ENCODE data around the gene DCUN1D2. TPM values are rescaled to one million over a fixed set of nuclear protein-coding genes. Genes with fewer than 3 reads are reported as not detected.
"Not testable (repeated sequence)": the region's sequence is repeated elsewhere in the genome, so short reads cannot be mapped to it uniquely, and the experiment has no call there.

Gene DCUN1D2
- total RNA-seq, 1 donor from 2014 or later = 12.9 TPM

DNA sequence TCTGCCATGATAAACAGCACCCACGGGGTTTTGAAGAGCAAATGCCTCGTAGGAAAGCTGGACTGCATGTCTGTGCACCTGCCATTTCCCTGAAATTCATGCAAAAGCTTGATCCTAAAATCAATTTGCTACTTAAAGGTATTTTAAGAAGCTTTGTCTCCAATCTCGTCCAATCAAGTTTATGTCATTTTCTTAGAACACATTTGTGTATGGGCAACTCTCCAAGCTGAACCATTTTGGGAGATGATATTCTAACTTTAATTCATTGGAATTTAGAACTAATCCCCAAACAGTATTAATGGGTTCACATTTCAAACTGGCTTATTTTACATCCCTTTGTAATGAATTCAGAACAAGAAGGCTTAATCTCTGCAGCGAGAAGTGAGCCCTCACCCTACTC, 38.0 kb downstream of the DCUN1D2 start:
- TF ChIP-seq, protein P1, sequence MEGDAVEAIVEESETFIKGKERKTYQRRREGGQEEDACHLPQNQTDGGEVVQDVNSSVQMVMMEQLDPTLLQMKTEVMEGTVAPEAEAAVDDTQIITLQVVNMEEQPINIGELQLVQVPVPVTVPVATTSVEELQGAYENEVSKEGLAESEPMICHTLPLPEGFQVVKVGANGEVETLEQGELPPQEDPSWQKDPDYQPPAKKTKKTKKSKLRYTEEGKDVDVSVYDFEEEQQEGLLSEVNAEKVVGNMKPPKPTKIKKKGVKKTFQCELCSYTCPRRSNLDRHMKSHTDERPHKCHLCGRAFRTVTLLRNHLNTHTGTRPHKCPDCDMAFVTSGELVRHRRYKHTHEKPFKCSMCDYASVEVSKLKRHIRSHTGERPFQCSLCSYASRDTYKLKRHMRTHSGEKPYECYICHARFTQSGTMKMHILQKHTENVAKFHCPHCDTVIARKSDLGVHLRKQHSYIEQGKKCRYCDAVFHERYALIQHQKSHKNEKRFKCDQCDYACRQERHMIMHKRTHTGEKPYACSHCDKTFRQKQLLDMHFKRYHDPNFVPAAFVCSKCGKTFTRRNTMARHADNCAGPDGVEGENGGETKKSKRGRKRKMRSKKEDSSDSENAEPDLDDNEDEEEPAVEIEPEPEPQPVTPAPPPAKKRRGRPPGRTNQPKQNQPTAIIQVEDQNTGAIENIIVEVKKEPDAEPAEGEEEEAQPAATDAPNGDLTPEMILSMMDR (IDR thresholded peaks at IDR 0.05; ENCODE audit: insufficient read depth, low read length, poor library complexity, severe bottlenecking) = no peak
- H3K36me3 ChIP-seq (ENCODE audit: control insufficient read depth, insufficient read depth, low read length) = peaks cover 2% of the 10 kb centered on the region
- no peak for DNase-seq (ENCODE audit: low read depth)
- H3K27me3 ChIP-seq (ENCODE audit: control insufficient read depth, insufficient read depth, low read length) = no peaks in the 10 kb centered on the region
- no peak overlapping the region for H3K4me3 ChIP-seq (ENCODE audit: low read depth, low read length)

DNA sequence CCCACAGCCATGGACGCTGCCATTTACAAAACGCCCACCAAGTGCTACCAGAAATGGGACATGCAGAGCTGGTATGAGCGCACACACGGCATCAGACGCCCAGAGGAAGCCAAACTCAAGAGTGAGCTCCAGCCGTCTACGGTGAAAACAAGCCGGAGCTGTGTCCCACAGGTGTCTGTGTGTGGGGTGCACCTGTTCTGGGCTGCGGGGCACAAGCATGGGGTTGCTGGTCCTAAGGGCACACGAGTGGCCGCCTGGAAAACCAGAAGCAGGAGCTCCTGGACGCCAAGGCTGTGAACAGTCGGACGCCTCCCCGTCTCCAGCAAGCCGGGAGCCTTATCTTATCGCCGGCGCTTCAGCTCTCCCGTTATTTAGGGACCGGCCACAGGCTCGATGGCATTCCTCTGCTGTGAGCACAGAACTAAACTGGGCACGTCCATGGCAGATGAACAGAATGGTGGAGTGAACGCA, 38.5 kb downstream of the DCUN1D2 start:
- TF ChIP-seq, protein P1 (IDR thresholded peaks at IDR 0.05; ENCODE audit: insufficient read depth, low read length, poor library complexity, severe bottlenecking) = no peak
- Histone ChIP-seq H3K36me3 (ENCODE audit: control insufficient read depth, insufficient read depth, low read length) (peaks cover 2% of the 10 kb centered on the region), H3K4me3 (ENCODE audit: low read depth, low read length) (no peak overlapping the region), H3K27me3 (ENCODE audit: control insufficient read depth, insufficient read depth, low read length) (no peaks in the 10 kb centered on the region)
- DNase-seq (ENCODE audit: low read depth) = no peak

DNA sequence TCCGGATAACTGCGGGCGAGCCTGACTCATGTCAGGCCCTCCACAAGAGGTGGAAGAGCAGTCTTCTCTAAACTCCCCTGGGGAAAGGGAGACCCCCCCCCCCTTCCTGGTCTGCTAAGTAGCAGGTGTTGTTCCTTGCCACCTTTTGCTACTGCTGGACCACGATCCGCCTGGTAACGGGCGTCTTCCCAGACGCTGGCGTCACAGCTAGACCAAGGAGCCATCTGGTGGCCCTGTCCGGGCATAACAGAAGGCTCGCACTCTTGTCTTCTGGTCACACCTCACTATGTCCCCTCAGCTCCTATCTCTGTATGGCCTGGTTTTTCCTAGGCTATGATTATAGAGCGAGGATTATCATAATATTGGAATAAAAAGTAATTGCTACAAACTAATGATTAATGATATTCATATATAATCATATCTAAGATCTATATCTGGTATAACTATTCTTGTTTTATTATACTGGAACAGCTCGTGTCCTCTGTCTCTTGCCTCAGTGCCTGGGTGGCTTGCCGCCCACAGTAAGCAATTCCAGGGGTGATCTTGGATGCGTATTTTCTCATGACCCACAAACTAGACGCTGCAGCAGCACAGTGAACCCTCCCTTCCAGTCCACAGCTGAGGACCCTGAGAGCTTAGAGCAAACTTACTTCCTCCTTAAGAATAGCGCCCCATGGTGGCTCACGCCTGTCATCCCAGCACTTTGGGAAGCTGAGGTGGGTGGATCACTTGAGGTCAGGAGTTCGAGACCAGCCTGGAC, 39.5 kb downstream of the DCUN1D2 start:
- TF ChIP-seq, protein P1 (IDR thresholded peaks at IDR 0.05; ENCODE audit: insufficient read depth, low read length, poor library complexity, severe bottlenecking) = peak; percentile 31
- H3K27me3 ChIP-seq (ENCODE audit: control insufficient read depth, insufficient read depth, low read length); H3K4me3 ChIP-seq (ENCODE audit: low read depth, low read length); DNase-seq (ENCODE audit: low read depth); H3K36me3 ChIP-seq (ENCODE audit: control insufficient read depth, insufficient read depth, low read length): not testable (repeated sequence)

DNA sequence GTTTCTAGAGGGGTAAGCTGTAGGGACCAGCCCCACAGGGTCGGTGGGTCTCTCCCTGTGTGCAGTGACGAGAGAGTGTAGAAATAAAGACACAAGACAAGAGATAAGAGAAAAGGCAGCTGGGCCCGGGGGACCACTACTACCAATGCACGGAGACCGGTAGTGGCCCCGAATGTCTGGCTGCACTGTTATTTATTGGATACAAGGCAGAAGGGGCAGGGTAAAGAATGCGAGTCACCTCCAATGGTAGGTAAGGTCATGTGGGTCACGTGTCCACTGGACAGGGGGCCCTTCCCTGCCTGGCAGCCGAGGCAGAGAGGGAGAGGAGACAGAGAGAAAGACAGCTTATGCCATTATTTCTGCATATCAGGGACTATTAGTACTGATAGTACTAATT, 40.2 kb downstream of the DCUN1D2 start:
- H3K36me3 ChIP-seq (ENCODE audit: control insufficient read depth, insufficient read depth, low read length); H3K27me3 ChIP-seq (ENCODE audit: control insufficient read depth, insufficient read depth, low read length); H3K4me3 ChIP-seq (ENCODE audit: low read depth, low read length); DNase-seq (ENCODE audit: low read depth): not testable (repeated sequence)

DNA sequence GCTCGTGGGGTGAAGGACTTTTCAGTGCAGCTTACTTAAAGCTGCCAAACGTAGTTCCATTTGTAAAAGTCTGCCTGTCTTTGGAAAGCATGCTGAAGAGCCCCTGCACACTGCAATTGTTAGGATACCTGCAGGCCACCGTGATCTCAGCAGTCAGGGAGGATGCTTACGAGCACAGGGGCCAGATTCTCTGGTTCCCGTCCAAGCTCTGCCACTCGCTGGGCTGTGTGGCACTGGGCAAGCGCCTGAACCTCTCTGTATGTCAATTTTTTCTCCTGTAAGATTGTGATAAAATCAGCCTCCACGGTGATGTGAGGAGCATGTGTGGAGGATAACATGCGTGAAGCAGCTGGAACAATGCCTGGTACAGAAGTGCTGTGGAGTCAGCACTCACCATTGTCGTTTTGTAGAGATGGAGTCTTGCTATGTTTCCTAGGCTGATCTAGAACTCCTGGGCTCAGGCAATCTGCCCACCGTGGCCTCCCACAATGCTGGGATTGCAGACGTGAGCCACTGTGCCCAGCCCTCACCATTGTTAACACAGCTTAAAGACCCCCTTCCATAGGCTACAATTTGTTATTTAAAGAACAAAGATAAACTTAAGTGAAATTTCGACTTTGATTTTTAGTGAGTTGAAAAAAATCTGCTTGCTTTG, 40.7 kb downstream of the DCUN1D2 start:
- DNase-seq (ENCODE audit: low read depth) = no peak
- no peaks in the 10 kb centered on the region for H3K27me3 ChIP-seq (ENCODE audit: control insufficient read depth, insufficient read depth, low read length)
- H3K36me3 ChIP-seq (ENCODE audit: control insufficient read depth, insufficient read depth, low read length) = no peaks in the 10 kb centered on the region
- TF ChIP-seq, protein P1 (IDR thresholded peaks at IDR 0.05; ENCODE audit: insufficient read depth, low read length, poor library complexity, severe bottlenecking) = no peak
- H3K4me3 ChIP-seq (ENCODE audit: low read depth, low read length) = no peak overlapping the region

DNA sequence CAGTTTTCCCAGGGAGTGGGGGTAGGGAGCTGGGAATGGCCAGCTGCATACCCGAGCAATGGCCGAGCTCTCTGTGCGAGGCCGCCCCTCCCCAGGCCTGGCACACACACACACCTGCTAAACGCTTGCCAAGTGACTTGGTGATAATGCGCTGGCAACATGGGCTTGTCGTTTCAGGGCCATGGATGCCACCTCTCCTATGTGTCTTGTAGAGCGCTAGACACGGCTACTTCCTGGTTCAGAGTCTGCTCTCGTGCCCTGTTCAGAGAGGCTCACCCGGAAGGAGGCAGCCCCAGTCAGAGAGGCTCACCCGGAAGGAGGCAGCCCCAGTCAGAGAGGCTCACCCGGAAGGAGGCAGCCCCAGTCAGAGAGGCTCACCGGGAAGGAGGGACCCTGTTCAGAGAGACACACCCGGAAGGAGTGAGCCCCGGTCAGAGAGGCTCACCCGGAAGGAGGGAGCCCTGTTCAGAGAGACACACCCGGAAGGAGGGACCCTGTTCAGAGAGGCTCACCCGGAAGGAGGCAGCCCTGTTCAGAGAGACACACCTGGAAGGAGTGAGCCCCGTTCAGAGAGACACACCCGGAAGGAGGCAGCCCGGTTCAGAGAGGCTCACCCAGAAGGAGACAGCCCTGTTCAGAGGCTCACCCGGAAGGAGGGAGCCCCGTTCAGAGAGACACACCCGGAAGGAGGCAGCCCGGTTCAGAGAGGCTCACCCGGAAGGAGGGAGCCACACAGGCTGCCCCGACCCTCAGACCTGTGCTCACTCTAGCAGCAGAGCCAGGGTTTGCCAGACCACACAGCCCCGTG, 41.4 kb downstream of the DCUN1D2 start:
- no peaks in the 10 kb centered on the region for H3K27me3 ChIP-seq (ENCODE audit: control insufficient read depth, insufficient read depth, low read length)
- no peaks in the 10 kb centered on the region for H3K36me3 ChIP-seq (ENCODE audit: control insufficient read depth, insufficient read depth, low read length)
- H3K4me3 ChIP-seq (ENCODE audit: low read depth, low read length) = no peak overlapping the region
- TF ChIP-seq, protein P1 (IDR thresholded peaks at IDR 0.05; ENCODE audit: insufficient read depth, low read length, poor library complexity, severe bottlenecking) = no peak
- DNase-seq (ENCODE audit: low read depth) = no peak

All from kidney epithelial cell (primary cell).